MM.1S (cell line): ENCODE results near the gene CYS1.

Source experiments
- DNase-seq: peaks from one replicate; pipeline ENCODE4 v3.0.0-alpha.2; 2015
- H2AFZ ChIP-seq: fragments of 300-600 bp; sonication (generic); 2 replicates; pipeline ENCODE4 v1.6.0; 2016; ENCODE audit warnings: antibody characterized with exemption, low read length
- H3F3A ChIP-seq: fragments of 300-600 bp; sonication (generic); 2 replicates; pipeline ENCODE4 v1.6.1; 2016; ENCODE audit warnings: mild to moderate bottlenecking, antibody characterized with exemption, low read length, moderate library complexity, mixed read lengths; ENCODE audit not compliant: insufficient read depth
- H3K27ac ChIP-seq: fragments of 300-600 bp; sonication (generic); 2 replicates; pipeline ENCODE4 v1.5.1; 2016; ENCODE audit warnings: mild to moderate bottlenecking, low read length
- H3K27me3 ChIP-seq: fragments of 300-600 bp; sonication (generic); replicated peaks from 2 replicates; pipeline ENCODE4 v1.6.0; 2016; ENCODE audit warnings: low read length; ENCODE audit not compliant: insufficient read depth
- H3K36me3 ChIP-seq: fragments of 300-600 bp; sonication (generic); replicated peaks from 2 replicates; pipeline ENCODE4 v1.6.1; 2016; ENCODE audit warnings: mild to moderate bottlenecking, low read length, mixed read lengths; ENCODE audit not compliant: insufficient read depth
- H3K4me1 ChIP-seq: fragments of 300-600 bp; sonication (generic); 2 replicates; pipeline ENCODE4 v1.6.1; 2016; ENCODE audit warnings: low read length, mixed read lengths
- H3K4me2 ChIP-seq: fragments of 300-600 bp; sonication (generic); 2 replicates; pipeline ENCODE4 v1.6.0; 2016; ENCODE audit warnings: low read depth, low read length
- H3K4me3 ChIP-seq: fragments of 300-600 bp; sonication (generic); 2 replicates; pipeline ENCODE4 v1.5.1; 2016; ENCODE audit warnings: low read length, mixed read lengths
- H3K79me2 ChIP-seq: fragments of 300-600 bp; sonication (generic); 2 replicates; pipeline ENCODE4 v1.6.1; 2016; ENCODE audit warnings: mixed run types, low read length, mixed read lengths
- H3K9ac ChIP-seq: fragments of 300-600 bp; sonication (generic); 2 replicates; pipeline ENCODE4 v1.6.1; 2016; ENCODE audit warnings: low read length, mixed read lengths
- H3K9me2 ChIP-seq: fragments of 300-600 bp; sonication (generic); replicated peaks from 2 replicates; pipeline ENCODE4 v1.6.1; 2016; ENCODE audit warnings: mild to moderate bottlenecking, low read length, mixed read lengths; ENCODE audit not compliant: insufficient read depth
- H3K9me3 ChIP-seq: fragments of 300-600 bp; sonication (generic); replicated peaks from 2 replicates; pipeline ENCODE4 v1.6.1; 2016; ENCODE audit warnings: mild to moderate bottlenecking, low read length, mixed read lengths; ENCODE audit not compliant: insufficient read depth
- H4K20me1 ChIP-seq: fragments of 300-600 bp; sonication (generic); 2 replicates; pipeline ENCODE4 v1.6.1; 2016; ENCODE audit warnings: mild to moderate bottlenecking, low read length, moderate library complexity, mixed read lengths; ENCODE audit not compliant: insufficient read depth
- CTCF ChIP-seq: fragments of 300-600 bp; sonication (generic); IDR thresholded peaks from 2 replicates; pipeline ENCODE4 v1.5.1; 2016; ENCODE audit warnings: antibody characterized with exemption, low read length, mixed read lengths
- EZH2 ChIP-seq: fragments of 300-600 bp; sonication (generic); optimal IDR thresholded peaks from 2 replicates; pipeline ENCODE3; 2017; ENCODE audit warnings: low read depth, mild to moderate bottlenecking, antibody characterized with exemption, low read length, mixed read lengths
- EZH2phosphoT487 ChIP-seq: fragments of 300-600 bp; sonication (generic); IDR thresholded peaks from 2 replicates; pipeline ENCODE4 v1.6.1; 2018; ENCODE audit warnings: antibody characterized with exemption, low read length

CYS1 gene

GRCh38 chr2:10079870-10080535 is at the start of gene CYS1:
Gene CYS1, minus strand, starts transcription at chr2:10080411. Its CDS starts 188 bp downstream, at chr2:10080223.
- no peak within 1 kb of the TSS for H3K27ac ChIP-seq
- H3K9ac ChIP-seq = no peak within 1 kb of the TSS
- no peak for TF ChIP-seq CTCF
- TF ChIP-seq EZH2 = no peak
- no peak for TF ChIP-seq EZH2phosphoT487
- H4K20me1 ChIP-seq = no peaks in the 10 kb centered on the region; the same call in 1 of the 2 replicates
- H3K9me2 ChIP-seq = no peaks in the 10 kb centered on the region
- H3K79me2 ChIP-seq = no peaks in the 10 kb centered on the region
- no peak within 1 kb of the TSS for H2AFZ ChIP-seq
- no peaks in the 10 kb centered on the region for H3K4me1 ChIP-seq
- DNase-seq = no peak
- H3K36me3 ChIP-seq = no peaks in the 10 kb centered on the region
- no peaks in the 10 kb centered on the region for H3K9me3 ChIP-seq
- peak within 1 kb of the TSS; percentile 50; the same call in 1 of the 2 replicates for H3K4me2 ChIP-seq
- H3F3A ChIP-seq = no peaks in the 10 kb centered on the region
- H3K27me3 ChIP-seq = peaks cover 49% of the 10 kb centered on the region
- H3K4me3 ChIP-seq = no peak within 1 kb of the TSS

GRCh38 chr2:10129490-10129889 is 49.3 kb upstream of the CYS1 start:
- H3K9me3 ChIP-seq = no peaks in the 10 kb centered on the region
- no peak overlapping the region for H3K4me2 ChIP-seq
- no peak overlapping the region for H3K9ac ChIP-seq
- H3K27me3 ChIP-seq = no peaks in the 10 kb centered on the region
- DNase-seq = no peak
- peaks cover 9% of the 10 kb centered on the region; the same call in 1 of the 2 replicates for H3K36me3 ChIP-seq
- peaks cover 91% of the 10 kb centered on the region for H3F3A ChIP-seq
- H2AFZ ChIP-seq = no peak overlapping the region
- peaks cover 62% of the 10 kb centered on the region for H3K79me2 ChIP-seq
- no peaks in the 10 kb centered on the region for H3K9me2 ChIP-seq
- H4K20me1 ChIP-seq = peaks cover 5% of the 10 kb centered on the region; the same call in 1 of the 2 replicates
- TF ChIP-seq CTCF (no peak), EZH2phosphoT487 (no peak), EZH2 (no peak)
- no peak overlapping the region; the same call in 1 of the 2 replicates for H3K27ac ChIP-seq
- H3K4me1 ChIP-seq = peaks cover 15% of the 10 kb centered on the region
- no peak overlapping the region for H3K4me3 ChIP-seq

- Histone ChIP-seq H3K9me2 (no peaks in the 10 kb centered on the region), H3K79me2 (peaks cover 72% of the 10 kb centered on the region), H4K20me1 (peaks cover 5% of the 10 kb centered on the region; the same call in 1 of the 2 replicates), H3K4me2 (peak overlapping the region; percentile 33; the same call in 1 of the 2 replicates), H3F3A (peaks cover 93% of the 10 kb centered on the region), H3K9ac (no peak overlapping the region), H3K4me3 (no peak overlapping the region), H3K27ac (peak overlapping the region; percentile 20; the same call in 1 of the 2 replicates), H2AFZ (no peak overlapping the region), H3K4me1 (peaks cover 15% of the 10 kb centered on the region), H3K27me3 (no peaks in the 10 kb centered on the region), H3K36me3 (peaks cover 9% of the 10 kb centered on the region; the same call in 1 of the 2 replicates), H3K9me3 (no peaks in the 10 kb centered on the region)
- DNase-seq = no peak
- TF ChIP-seq EZH2phosphoT487 (no peak), CTCF (no peak), EZH2 (no peak)
Observed at GRCh38 chr2:10128420-10128819, 48.2 kb upstream of the CYS1 start.
